Measurements from ENCODE around the gene PPP1R27.

PPP1R27 gene

DNA sequence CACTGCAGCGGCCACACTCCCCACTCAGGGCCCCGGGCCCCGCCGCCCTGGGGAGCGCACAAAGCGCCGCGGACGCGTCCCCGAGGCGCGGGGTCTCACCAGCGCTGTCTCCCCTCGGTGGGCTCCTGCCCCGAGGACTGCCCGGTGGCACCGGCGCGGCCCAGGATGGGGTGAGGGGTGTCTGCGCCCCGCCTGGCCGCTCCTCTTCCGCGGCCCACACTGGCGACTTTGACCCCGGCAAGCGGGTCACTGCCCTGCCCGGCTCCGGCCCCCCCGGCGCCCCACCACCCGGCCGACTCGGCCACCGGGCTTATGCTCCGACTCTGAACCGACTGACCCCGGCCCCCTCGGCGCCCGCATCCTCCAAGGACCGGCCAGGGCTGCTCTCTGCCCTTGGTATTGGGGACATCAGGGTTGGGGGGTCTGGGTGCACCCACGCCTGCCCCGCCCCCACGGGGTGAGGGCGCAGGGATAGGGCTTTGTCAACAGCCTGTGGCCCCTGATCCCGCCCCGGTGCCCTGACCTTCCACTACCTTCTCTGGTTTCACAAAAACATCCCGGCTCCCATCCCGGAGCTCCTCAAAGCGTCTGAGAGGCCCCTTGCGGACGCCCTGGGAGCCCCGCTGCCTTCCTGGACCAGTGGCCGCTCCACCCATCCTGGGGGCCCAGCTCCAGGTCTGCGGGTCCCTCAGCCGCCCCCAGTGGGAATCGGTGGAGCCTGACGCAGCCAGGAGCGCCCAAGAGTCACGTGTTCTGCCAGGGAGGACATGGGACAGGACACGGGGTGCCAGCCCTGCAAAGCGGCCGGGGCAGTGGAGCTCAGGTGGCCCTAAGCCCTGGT is 30.1 kb downstream of the PPP1R27 start:
- DNase-seq (ENCODE audit: low read depth), result no peak

GRCh38 chr17:81803728-81804558 is 30.9 kb downstream of the PPP1R27 start, which contains the start of gene GCGR:
GCGR (plus strand) TSS chr17:81804150; CDS start chr17:81809019, 4,869 bp downstream.
- no peak for DNase-seq (ENCODE audit: low read depth)

GRCh38 chr17:81802856-81803643 is 31.8 kb downstream of the PPP1R27 start:
- no peak for DNase-seq (ENCODE audit: low read depth)

GRCh38 chr17:81802048-81802758 is 32.6 kb downstream of the PPP1R27 start:
- no peak for DNase-seq (ENCODE audit: low read depth)

- DNase-seq (ENCODE audit: low read depth), result no peak
Observed at GRCh38 chr17:81801327-81801726, 33.5 kb downstream of the PPP1R27 start.

DNA sequence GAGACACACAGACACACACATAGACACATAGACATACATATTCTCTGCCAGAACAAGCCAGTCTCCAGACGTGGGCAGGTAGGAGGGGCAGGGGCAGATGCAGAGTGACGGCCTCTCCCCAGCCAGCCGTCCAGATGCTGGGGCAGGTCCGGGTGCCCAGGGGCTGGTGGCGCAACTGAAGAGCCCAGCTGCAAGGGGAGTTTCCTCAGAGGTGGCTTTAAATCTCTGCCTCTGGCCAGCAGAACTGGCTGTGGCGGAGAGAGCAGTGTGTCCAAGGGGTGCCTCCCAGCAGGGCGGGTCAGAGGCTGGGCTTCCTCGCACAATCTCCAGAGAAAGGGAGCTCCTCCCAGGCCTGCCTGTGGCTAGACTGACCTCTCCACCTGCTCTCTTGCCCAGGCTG is 40.3 kb downstream of the PPP1R27 start:
- no peak for DNase-seq (ENCODE audit: low read depth)

- no peak for DNase-seq (ENCODE audit: low read depth)
Observed at GRCh38 chr17:81794074-81794476, 40.8 kb downstream of the PPP1R27 start.

- no peak for DNase-seq (ENCODE audit: low read depth)
Observed at GRCh38 chr17:81792675-81793615, 41.9 kb downstream of the PPP1R27 start.

All from activated gamma-delta T cell treated with anti-CD3 and anti-CD28 coated beads, Interleukin-2, amount 50 U/mL, for 16 hours (primary cell).